ENCODE data around the gene LCT.

LCT gene

GRCh38 chr2:135876066-135876711 lies 39.2 kb upstream of the LCT start, which contains the start of gene MCM6 (continued):
- TF ChIP-seq, protein P1, sequence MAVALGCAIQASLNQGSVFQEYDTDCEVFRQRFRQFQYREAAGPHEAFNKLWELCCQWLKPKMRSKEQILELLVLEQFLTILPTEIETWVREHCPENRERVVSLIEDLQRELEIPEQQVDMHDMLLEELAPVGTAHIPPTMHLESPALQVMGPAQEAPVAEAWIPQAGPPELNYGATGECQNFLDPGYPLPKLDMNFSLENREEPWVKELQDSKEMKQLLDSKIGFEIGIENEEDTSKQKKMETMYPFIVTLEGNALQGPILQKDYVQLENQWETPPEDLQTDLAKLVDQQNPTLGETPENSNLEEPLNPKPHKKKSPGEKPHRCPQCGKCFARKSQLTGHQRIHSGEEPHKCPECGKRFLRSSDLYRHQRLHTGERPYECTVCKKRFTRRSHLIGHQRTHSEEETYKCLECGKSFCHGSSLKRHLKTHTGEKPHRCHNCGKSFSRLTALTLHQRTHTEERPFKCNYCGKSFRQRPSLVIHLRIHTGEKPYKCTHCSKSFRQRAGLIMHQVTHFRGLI (tag by site-specific recombination; IDR thresholded peaks at IDR 0.05) = 0 out of 2 replicates have a peak, but pooled peaks have one; percentile 26
- TF ChIP-seq GLIS1 (tag by site-specific recombination; IDR thresholded peaks at IDR 0.05) = no peak
- no peak for TF ChIP-seq ZNF23 (tag by site-specific recombination; IDR thresholded peaks at IDR 0.05; ENCODE audit: borderline replicate concordance)
- no peak for TF ChIP-seq ZNF311 (tag by site-specific recombination; IDR thresholded peaks at IDR 0.05; ENCODE audit: borderline replicate concordance)
- no peak for TF ChIP-seq ZBTB20 (tag by site-specific recombination; IDR thresholded peaks at IDR 0.05)
- TF ChIP-seq ZNF169 (tag by site-specific recombination; IDR thresholded peaks at IDR 0.05) = no peak
- TF ChIP-seq ZNF184 (tag by site-specific recombination; IDR thresholded peaks at IDR 0.05) = no peak
- TF ChIP-seq ZNF394 (tag by site-specific recombination; IDR thresholded peaks at IDR 0.05; ENCODE audit: borderline replicate concordance) = no peak
- no peak for TF ChIP-seq ZNF37A (tag by site-specific recombination; IDR thresholded peaks at IDR 0.05)
- TF ChIP-seq OVOL3 (tag by site-specific recombination; IDR thresholded peaks at IDR 0.05) = no peak
- no peak for TF ChIP-seq ZNF155 (tag by site-specific recombination; IDR thresholded peaks at IDR 0.05)
- TF ChIP-seq, protein P2, sequence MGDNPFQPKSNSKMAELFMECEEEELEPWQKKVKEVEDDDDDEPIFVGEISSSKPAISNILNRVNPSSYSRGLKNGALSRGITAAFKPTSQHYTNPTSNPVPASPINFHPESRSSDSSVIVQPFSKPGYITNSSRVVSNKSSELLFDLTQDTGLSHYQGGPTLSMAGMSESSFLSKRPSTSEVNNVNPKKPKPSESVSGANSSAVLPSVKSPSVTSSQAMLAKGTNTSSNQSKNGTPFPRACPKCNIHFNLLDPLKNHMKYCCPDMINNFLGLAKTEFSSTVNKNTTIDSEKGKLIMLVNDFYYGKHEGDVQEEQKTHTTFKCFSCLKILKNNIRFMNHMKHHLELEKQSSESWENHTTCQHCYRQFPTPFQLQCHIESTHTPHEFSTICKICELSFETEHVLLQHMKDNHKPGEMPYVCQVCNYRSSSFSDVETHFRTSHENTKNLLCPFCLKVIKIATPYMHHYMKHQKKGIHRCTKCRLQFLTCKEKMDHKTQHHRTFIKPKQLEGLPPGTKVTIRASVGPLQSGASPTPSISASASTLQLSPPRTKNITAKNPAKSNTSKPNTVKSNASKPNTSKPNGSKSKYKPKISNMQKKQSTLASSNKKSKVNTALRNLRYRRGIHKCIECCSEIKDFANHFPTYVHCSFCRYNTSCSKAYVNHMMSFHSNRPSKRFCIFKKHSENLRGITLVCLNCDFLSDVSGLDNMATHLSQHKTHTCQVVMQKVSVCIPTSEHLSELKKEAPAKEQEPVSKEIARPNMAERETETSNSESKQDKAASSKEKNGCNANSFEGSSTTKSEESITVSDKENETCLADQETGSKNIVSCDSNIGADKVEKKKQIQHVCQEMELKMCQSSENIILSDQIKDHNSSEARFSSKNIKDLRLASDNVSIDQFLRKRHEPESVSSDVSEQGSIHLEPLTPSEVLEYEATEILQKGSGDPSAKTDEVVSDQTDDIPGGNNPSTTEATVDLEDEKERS (tag by site-specific recombination; IDR thresholded peaks at IDR 0.05) = no peak
- no peak for TF ChIP-seq ZNF768 (tag by site-specific recombination; IDR thresholded peaks at IDR 0.05)
- TF ChIP-seq GLI2 (tag by site-specific recombination; IDR thresholded peaks at IDR 0.05; ENCODE audit: borderline replicate concordance, low read depth) = no peak
- TF ChIP-seq YY1 (tag by site-specific recombination; IDR thresholded peaks at IDR 0.05) = no peak
- TF ChIP-seq ZBTB8A (tag by site-specific recombination; IDR thresholded peaks at IDR 0.05) = peak; percentile 76
- TF ChIP-seq ZNF10 (tag by site-specific recombination; IDR thresholded peaks at IDR 0.05) = no peak
- TF ChIP-seq ZNF623 (tag by site-specific recombination; IDR thresholded peaks at IDR 0.05) = no peak
- TF ChIP-seq ZNF24 (tag by site-specific recombination; IDR thresholded peaks at IDR 0.05) = no peak
- TF ChIP-seq ZNF610 (tag by site-specific recombination; IDR thresholded peaks at IDR 0.05; ENCODE audit: borderline replicate concordance) = no peak
- no peak; the same call in 1 of the 2 replicates for TF ChIP-seq ZNF324 (tag by site-specific recombination; IDR thresholded peaks at IDR 0.05)
- peak; percentile 70 for TF ChIP-seq SP3 (tag by site-specific recombination; IDR thresholded peaks at IDR 0.05)
- no peak for TF ChIP-seq ZNF354C (tag by site-specific recombination; IDR thresholded peaks at IDR 0.05; ENCODE audit: borderline replicate concordance, low read depth)
- no peak for TF ChIP-seq ZNF654 (tag by site-specific recombination; IDR thresholded peaks at IDR 0.05; ENCODE audit: low read depth)
- no peak for TF ChIP-seq ZNF302 (tag by site-specific recombination; IDR thresholded peaks at IDR 0.05; ENCODE audit: low read depth)
- TF ChIP-seq ZNF549 (tag by site-specific recombination; IDR thresholded peaks at IDR 0.05) = no peak
- no peak for TF ChIP-seq PRDM10 (tag by site-specific recombination; IDR thresholded peaks at IDR 0.05)
- TF ChIP-seq ZNF362 (tag by site-specific recombination; IDR thresholded peaks at IDR 0.05) = peak; percentile 87
- TF ChIP-seq KLF10 (tag by site-specific recombination; IDR thresholded peaks at IDR 0.05) = no peak
- no peak for TF ChIP-seq ZNF146 (tag by site-specific recombination; IDR thresholded peaks at IDR 0.05)
- TF ChIP-seq ZNF530 (tag by site-specific recombination; IDR thresholded peaks at IDR 0.05; ENCODE audit: low read depth) = no peak
